Thoracic aorta (tissue), 2 donors: ENCODE measurements around the gene TNK1. TPM values are rescaled to one million over a fixed set of nuclear protein-coding genes. Genes with fewer than 3 reads are reported as not detected.
"Not testable (repeated sequence)": the region's sequence is repeated elsewhere in the genome, so short reads cannot be mapped to it uniquely, and the experiment has no call there.

ENCODE experiments used
- ATAC-seq: fragments of 150-250 bp; one replicate; pipeline ENCODE4 v1.8.0; 2017; ENCODE audit warnings: low read depth; ENCODE audit not compliant: insufficient number of reproducible peaks, low FRiP score
- DNase-seq: peaks from one replicate; pipeline ENCODE4 v3.0.0-alpha.2; 2020; ENCODE audit warnings: low spot score
- H3K27ac ChIP-seq, 2 donors: fragments of 200-600 bp; sonication (generic); 1 replicate in 1 of 2; 2 replicates in 1 of 2; pipeline ENCODE4 v1.5.1; 2016; ENCODE audit warnings: mild to moderate bottlenecking in 2 of 2, moderate library complexity in 2 of 2
- H3K27me3 ChIP-seq: fragments of 200-600 bp; sonication (generic); replicated peaks from 2 replicates; pipeline ENCODE4 v1.6.0; 2016; ENCODE audit warnings: mild to moderate bottlenecking; ENCODE audit not compliant: insufficient read depth
- H3K36me3 ChIP-seq: fragments of 200-600 bp; sonication (generic); one replicate; pipeline ENCODE4 v1.5.1; 2016
- H3K4me1 ChIP-seq, 2 donors: fragments of 200-600 bp; sonication (generic); 1 replicate in 1 of 2; 2 replicates in 1 of 2; pipeline versions ENCODE4 v1.5.1 to v1.6.0; 2016; ENCODE audit warnings: low read depth in 2 of 2, mild to moderate bottlenecking in 1 of 2; ENCODE audit not compliant: control insufficient read depth in 1 of 2
- H3K4me3 ChIP-seq: fragments of 200-600 bp; sonication (generic); 2 replicates; pipeline ENCODE4 v1.5.1; 2016; ENCODE audit warnings: mild to moderate bottlenecking
- H3K9me3 ChIP-seq: fragments of 200-600 bp; sonication (generic); 2 replicates; pipeline ENCODE4 v1.5.1; 2016
- total RNA-seq, 2 donors: library from RNA; depleted of rRNA; stranded (reverse); fragments of >200 nt; gene quantifications; one replicate each; pipeline versions ENCODE4 v1.1.0 to v1.2.3, GENCODE V29; 2016
- TF ChIP-seq, protein P1 (sequence below): fragments of 200-600 bp; sonication (generic); IDR thresholded peaks from one replicate; pipeline ENCODE4 v1.5.1; 2019; ENCODE audit warnings: antibody characterized with exemption

TNK1 gene
- total RNA-seq, 2 donors from 2014 or later, result 3.7 to 4.7 TPM

DNA sequence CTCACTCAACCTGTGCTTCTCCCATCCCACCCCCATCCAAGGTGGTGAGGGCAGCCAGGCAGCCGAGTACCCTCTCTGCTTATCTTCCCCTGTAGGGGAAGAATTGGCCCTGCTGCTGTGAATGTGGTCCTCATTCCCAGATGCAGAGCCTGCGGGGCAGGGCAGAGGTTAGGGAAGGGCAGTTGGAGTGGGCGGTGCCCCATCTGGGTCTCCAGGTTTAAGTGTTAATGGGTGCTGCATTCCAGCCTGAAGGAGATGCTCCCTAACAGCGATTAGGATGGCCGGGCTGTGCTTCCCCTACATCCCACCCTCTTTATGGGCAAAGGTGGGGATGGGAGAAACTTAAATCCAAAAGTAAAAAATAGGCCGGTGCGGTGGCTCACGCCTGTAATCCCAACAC lies 13.8 kb upstream of the TNK1 start:
- TF ChIP-seq, protein P1, sequence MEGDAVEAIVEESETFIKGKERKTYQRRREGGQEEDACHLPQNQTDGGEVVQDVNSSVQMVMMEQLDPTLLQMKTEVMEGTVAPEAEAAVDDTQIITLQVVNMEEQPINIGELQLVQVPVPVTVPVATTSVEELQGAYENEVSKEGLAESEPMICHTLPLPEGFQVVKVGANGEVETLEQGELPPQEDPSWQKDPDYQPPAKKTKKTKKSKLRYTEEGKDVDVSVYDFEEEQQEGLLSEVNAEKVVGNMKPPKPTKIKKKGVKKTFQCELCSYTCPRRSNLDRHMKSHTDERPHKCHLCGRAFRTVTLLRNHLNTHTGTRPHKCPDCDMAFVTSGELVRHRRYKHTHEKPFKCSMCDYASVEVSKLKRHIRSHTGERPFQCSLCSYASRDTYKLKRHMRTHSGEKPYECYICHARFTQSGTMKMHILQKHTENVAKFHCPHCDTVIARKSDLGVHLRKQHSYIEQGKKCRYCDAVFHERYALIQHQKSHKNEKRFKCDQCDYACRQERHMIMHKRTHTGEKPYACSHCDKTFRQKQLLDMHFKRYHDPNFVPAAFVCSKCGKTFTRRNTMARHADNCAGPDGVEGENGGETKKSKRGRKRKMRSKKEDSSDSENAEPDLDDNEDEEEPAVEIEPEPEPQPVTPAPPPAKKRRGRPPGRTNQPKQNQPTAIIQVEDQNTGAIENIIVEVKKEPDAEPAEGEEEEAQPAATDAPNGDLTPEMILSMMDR, result no peak
- Histone ChIP-seq H3K27ac (no peak overlapping the region), H3K4me3 (no peak overlapping the region), H3K9me3 (no peaks in the 10 kb centered on the region), H3K27me3 (no peaks in the 10 kb centered on the region), H3K36me3 (no peaks in the 10 kb centered on the region), H3K4me1 (no peaks in the 10 kb centered on the region)
- DNase-seq (no peak), ATAC-seq (no peak)

- Histone ChIP-seq H3K27ac (no peak overlapping the region), H3K9me3 (no peaks in the 10 kb centered on the region), H3K27me3 (no peaks in the 10 kb centered on the region), H3K4me1 (no peaks in the 10 kb centered on the region), H3K4me3 (no peak overlapping the region), H3K36me3 (no peaks in the 10 kb centered on the region)
- DNase-seq (no peak), ATAC-seq (no peak)
- TF ChIP-seq, protein P1, result no peak
Measured at GRCh38 chr17:7367918-7368598, 12.8 kb upstream of the TNK1 start.

DNA sequence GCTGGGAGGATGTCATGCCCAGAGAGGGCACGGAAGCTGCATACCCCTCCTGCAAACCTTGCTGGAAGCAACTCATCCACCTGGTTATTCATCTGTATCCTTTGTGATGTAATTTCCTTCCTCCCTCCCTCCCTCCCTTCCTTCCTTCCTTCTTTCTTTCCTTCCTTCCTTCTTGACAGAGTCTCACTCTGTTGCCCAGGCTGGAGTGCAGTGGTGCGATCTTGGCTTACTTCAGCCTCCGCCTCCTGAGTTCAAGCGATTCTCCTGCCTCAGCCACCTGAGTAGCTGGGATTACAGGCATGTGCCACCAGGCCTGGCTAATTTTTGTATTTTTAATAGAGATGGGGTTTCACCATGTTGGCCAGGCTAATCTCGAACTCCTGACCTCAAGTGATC lies 12.3 kb upstream of the TNK1 start:
- not testable (repeated sequence) for H3K36me3 ChIP-seq, H3K4me1 ChIP-seq, H3K27ac ChIP-seq, DNase-seq, H3K27me3 ChIP-seq, H3K9me3 ChIP-seq, H3K4me3 ChIP-seq, ATAC-seq

- Histone ChIP-seq H3K27ac (no peak overlapping the region), H3K4me1 (no peaks in the 10 kb centered on the region), H3K4me3 (no peak overlapping the region), H3K36me3 (no peaks in the 10 kb centered on the region), H3K9me3 (no peaks in the 10 kb centered on the region), H3K27me3 (no peaks in the 10 kb centered on the region)
- DNase-seq, result no peak
- no peak for ATAC-seq
- TF ChIP-seq, protein P1, result no peak
Measured at GRCh38 chr17:7369825-7370224, 11.1 kb upstream of the TNK1 start.

DNA sequence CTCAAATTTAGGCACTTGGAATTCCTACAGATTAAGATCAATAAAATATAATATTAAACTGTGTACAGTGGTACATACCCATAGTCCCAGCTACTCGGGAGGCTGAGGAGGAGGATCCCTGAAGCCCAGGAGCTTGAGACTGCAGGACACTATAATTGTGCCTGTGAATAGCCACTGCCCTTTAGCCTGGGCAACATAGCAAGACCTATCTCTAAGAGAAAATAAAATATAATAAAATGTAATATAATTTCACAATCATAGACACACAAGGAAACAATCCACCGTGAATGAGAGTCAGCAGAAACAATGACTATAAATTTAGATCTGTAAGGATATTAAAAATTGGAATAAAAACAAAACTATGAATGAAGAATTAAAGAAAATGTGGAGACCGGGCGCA lies 10.0 kb upstream of the TNK1 start:
- no peaks in the 10 kb centered on the region for H3K36me3 ChIP-seq
- H3K27me3 ChIP-seq, result no peaks in the 10 kb centered on the region
- ATAC-seq (no peak), DNase-seq (no peak)
- H3K9me3 ChIP-seq, result no peaks in the 10 kb centered on the region
- no peaks in the 10 kb centered on the region for H3K4me1 ChIP-seq
- TF ChIP-seq, protein P1, result no peak
- no peak overlapping the region for H3K27ac ChIP-seq
- H3K4me3 ChIP-seq, result no peak overlapping the region

- DNase-seq, result no peak
- TF ChIP-seq, protein P1, result no peak
- ATAC-seq, result no peak
Measured at GRCh38 chr17:7374353-7374752, 6.5 kb upstream of the TNK1 start.

More at GRCh38 chr17:7374353-7374752, 6.5 kb upstream of the TNK1 start:
- no peak overlapping the region for H3K4me3 ChIP-seq
- no peaks in the 10 kb centered on the region for H3K36me3 ChIP-seq
- no peaks in the 10 kb centered on the region for H3K4me1 ChIP-seq
- H3K9me3 ChIP-seq, result no peaks in the 10 kb centered on the region
- no peak overlapping the region for H3K27ac ChIP-seq
- no peaks in the 10 kb centered on the region for H3K27me3 ChIP-seq
